Stimulated activated CD4-positive, alpha-beta T cell treated with anti-CD3 and anti-CD28 coated beads, Interleukin-4, amount 100 ng/mL, for 24 hours (primary cell): ENCODE measurements around the gene ASB14.
"Not testable (repeated sequence)": the region's sequence is repeated elsewhere in the genome, so short reads cannot be mapped to it uniquely, and the experiment has no call there.

ENCODE experiments used
- DNase-seq: peaks from one replicate; pipeline ENCODE4 v3.0.0-alpha.2; 2020

The ASB14 gene

GRCh38 chr3:57292159-57292896 is at the start of gene ASB14:
ASB14 (minus strand) TSS chr3:57292685; CDS start chr3:57292033, 652 bp downstream.
- no peak for DNase-seq

DNA sequence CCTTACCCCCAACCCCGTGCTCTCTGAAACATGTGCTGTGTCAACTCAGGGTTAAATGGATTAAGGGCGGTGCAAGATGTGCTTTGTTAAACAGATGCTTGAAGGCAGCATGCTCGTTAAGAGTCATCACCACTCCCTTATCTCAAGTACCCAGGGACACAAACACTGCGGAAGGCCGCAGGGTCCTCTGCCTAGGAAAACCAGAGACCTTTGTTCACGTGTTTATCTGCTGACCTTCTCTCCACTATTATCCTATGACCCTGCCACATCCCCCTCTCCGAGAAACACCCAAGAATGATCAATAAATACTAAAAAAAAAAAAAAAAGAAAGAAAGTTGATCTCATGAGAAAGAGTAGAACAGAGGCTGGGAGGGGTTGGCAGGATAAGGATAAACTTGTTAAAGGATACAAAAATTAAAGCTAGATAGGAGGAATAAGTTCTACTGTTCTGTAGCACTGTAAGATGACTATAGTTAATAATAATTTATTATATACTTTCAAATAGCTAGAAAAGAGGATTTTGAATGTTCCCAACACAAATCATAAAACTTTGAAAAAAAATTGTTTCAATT is 46.7 kb upstream of the ASB14 start:
- DNase-seq, result not testable (repeated sequence)

DNA sequence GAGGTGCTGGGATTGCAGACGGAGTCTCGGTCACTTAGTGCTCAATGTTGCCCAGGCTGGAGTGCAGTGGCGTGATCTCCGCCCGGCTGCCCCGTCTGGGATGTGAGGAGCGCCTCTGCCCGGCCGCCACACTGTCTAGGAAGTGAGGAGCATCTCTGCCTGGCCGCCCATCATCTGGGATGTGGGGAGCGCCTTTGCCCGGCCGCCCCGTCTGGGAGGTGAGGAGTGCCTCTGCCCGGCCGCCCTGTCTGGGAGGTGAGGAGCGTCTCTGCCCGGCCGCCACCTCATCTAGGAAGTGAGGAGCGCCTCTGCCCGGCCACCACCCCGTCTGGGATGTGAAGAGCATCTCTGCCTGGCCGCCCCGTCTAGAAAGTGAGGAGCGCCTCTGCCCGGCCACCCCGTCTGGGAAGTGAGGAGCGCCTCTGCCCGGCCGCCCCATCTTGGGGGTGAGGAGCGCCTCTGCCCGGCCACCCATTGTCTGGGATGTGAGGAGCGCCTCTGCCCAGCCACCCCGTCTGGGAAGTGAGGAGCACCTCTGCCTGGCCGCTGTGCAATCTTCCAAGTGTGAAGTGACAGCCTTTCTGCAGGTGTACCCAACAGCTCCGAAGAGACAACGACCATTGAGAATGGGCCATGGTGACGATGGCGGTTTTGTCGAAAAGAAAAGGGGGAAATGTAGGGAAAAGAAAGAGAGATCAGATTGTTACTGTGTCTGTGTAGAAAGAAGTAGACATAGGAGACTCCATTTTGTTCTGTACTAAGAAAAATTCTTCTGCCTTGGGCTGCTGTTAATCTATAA is 46.0 kb upstream of the ASB14 start:
- DNase-seq, result not testable (repeated sequence)

- no peak for DNase-seq
These were observed 42.9 kb upstream of the ASB14 start for GRCh38 chr3:57335283-57335938.

DNA sequence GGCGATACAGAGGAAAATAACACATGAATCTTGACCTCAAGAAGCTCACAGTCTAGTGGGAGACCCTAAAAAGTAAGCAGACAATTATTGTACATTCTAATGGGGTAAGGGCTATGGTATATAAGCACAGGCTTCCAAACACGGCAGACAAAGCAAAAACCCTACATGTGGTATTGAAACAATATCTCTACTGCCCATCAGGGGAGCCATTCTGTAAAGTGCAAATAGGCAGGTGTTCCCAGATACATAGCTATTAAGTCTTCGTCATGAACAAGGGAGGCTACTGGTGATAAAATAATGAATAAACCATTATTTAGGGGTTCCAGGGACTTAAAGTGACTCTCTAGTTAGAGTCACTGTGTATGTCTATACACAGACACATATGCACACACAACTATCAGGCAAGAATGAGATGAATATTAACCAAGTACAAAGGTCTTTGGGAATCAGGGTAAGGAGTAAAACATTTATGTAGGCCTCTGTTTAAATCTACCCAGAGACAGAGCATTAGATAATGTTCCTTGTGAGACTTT is 38.7 kb upstream of the ASB14 start:
- no peak for DNase-seq

DNA sequence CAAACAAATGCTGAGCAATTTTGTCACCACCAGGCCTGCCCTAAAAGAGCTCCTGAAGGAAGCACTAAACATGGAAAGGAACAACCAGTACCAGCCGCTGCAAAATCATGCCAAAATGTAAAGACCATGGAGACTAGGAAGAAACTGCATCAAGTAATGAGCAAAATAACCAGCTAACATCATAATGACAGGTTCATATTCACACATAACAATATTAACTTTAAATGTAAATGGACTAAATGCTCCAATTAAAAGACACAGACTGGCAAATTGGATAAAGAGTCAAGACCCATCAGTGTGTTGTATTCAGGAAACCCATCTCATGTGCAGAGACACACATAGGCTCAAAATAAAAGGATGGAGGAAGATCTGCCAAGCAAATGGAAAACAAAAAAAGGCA is 34.0 kb upstream of the ASB14 start:
- not testable (repeated sequence) for DNase-seq

GRCh38 chr3:57314204-57314603 is 21.7 kb upstream of the ASB14 start:
- no peak for DNase-seq

DNA sequence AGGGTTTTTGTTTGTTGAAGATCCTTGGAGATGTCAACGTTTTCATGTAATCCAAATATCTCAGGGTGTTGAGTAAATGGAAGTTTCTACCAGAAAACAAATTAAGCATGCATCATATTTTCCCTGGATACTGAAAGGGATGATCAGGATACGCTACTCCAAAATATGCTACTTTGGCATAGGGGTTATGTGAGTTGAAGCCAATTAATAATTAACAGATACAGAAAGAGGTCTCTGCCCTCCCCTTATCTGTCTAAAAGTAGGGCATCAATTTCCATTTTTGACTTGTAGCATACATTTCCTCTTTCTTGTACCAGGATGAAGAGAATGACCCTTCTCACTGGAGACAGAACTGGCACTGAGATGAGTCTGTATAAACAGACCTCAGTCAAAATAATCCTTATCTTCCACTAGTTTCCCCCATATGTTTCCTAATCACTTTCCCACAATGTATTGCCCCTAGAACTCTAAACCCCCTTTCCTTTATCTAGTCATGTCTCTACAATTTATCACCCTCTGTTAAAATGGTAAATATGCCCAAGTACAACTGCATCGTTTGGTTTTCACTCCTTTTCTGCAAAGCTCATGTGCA is 17.4 kb upstream of the ASB14 start:
- no peak for DNase-seq

- DNase-seq, result not testable (repeated sequence)
These were observed 11.0 kb upstream of the ASB14 start for GRCh38 chr3:57303520-57303919.

DNA sequence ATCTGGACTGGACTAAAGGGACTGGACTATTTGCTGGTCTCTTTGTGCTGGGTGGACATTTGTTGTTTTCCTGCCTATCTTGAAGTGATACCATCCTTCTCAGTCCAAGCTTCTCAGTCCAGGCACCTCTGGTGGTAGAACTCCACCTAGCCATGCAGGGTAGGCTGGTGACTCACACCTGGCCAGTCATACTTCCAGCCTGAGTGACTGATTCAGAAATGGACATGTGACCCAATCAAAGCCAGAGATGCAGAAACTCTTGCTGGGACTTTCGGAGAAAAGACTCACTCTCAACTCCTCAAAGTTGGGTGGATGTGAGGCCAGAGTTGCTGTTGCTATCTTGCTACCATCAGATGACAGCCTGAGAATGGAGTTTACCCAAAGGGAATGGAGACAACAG is 5.6 kb upstream of the ASB14 start:
- DNase-seq, result no peak

GRCh38 chr3:57292897-57293526 is 527 bp upstream of the ASB14 start:
- DNase-seq, result no peak

DNA sequence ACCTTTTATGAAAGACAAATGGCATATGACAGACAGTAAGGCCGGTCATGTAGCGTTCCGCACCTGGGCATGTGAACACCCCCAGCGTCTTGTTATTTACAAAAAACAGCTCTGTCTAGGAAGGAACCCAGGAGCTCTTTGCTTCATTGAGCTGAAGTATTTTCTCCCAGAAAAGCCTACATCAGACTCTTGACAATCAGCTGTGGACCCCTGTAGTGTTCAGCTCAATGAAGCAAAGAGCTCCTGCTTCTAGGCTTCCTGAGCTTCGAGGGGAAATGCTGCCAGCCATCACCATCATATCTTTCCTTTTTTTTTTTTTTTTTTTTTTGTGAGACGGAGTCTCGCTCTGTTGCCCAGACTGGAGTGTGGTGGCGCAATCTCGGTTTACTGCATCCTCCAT is 4.1 kb downstream of the ASB14 start:
- DNase-seq, result no peak

- DNase-seq, result no peak
These were observed 5.3 kb downstream of the ASB14 start for GRCh38 chr3:57287205-57287604.

- DNase-seq, result no peak
These were observed 9.2 kb downstream of the ASB14 start for GRCh38 chr3:57283334-57283733.

- no peak for DNase-seq
These were observed 10.8 kb downstream of the ASB14 start for GRCh38 chr3:57281715-57282114.

GRCh38 chr3:57279685-57280084 is 12.8 kb downstream of the ASB14 start:
- no peak for DNase-seq

DNA sequence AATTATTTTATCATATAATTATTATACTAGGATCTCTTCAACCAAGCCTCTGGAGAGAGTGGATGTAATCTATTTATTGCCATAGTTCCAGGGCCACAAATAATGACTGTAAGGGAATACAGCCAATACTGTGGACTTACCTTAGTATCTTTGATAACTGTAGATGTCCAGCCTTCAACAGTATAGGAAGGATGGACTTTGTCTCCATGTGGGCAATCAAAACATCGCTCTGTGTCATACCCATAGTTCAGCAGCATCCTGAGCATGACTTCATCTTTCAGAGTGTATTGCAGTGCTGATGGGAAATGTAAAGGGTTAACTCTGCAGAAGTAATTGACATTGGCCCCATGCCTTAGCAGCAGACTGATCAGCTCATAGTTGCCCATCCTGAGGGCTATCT is 14.2 kb downstream of the ASB14 start:
- no peak for DNase-seq

DNA sequence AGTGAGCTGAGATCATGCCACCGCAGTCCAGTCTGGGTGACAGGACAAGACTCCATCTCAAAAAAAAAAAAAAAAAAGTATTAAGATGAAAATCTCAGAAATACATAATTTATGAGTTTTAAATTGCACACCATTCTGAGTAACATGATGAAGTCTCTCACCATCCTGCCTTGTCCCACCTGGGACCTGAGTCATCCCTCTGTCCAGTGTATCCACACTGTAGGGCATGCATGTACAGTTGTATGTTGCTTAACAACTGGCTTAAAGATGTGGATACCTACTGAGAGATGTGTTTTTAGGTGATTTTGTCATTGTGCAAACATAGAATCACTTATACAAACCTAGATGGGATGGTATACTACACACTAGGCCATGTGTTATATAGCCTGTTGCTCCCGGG is 17.1 kb downstream of the ASB14 start:
- DNase-seq, result no peak

DNA sequence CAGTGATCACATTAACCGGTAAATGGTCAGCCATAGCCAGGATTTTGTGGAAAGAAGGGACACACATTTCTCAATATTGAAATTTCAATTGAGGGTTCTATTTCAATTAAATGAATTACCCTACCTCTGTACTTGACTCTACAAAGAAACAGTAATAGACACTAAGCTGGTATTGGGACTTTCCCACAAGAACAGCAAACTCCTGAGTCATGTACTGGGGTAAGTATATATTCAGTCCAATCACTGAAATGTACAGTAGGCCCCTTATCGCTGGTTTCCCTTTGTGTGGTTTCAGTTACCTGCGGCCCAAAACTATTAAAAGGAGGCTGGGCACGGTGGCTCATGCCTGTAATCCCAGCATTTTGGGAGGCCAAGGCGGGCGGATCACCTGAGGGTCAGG is 17.6 kb downstream of the ASB14 start:
- no peak for DNase-seq

GRCh38 chr3:57268416-57268815 is 24.1 kb downstream of the ASB14 start:
- no peak for DNase-seq

DNA sequence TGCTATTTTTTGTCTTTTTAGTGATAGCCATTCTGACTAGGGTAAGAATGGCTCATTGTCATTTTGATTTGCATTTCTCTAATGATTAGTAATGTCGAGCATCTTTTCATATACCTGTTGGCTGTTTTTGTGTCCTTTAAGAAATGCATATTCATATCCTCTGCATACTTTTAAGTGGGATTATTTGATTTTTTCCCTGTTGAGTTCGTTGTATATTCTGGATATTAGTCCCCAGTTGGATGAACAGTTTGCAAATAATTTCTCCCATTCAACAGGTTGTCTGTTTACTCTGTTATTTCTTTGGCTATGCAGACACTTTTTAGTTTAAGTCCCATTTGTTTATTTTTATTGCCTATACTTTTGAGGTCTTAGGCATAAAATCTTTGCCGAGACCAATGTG is 30.6 kb downstream of the ASB14 start:
- DNase-seq, result no peak

- DNase-seq, result no peak
These were observed 31.4 kb downstream of the ASB14 start for GRCh38 chr3:57261119-57261518.
